Aorta (tissue), 5 donors: Measurements from ENCODE around the gene RUNX2. TPM values are rescaled to one million over a fixed set of nuclear protein-coding genes. Genes with fewer than 3 reads are reported as not detected.
"Not testable (repeated sequence)": the region's sequence is repeated elsewhere in the genome, so short reads cannot be mapped to it uniquely, and the experiment has no call there.

Experiments used
- ATAC-seq: fragments of 200-7000 bp; cut with Tn5 transposase; one replicate; pipeline ENCODE4 v1.9.1; 2022; ENCODE audit warnings: moderate library complexity; ENCODE audit not compliant: low FRiP score
- DNase-seq, 2 donors: peaks; one replicate each; pipeline ENCODE4 v3.0.0-alpha.2; 2020
- H3K27ac ChIP-seq, 2 donors: one replicate each; pipeline ENCODE4 v1.5.1; 2013; ENCODE audit warnings: low read length in 2 of 2, mild to moderate bottlenecking in 2 of 2, moderate library complexity in 2 of 2, control low read depth in 1 of 2, inconsistent platforms in 1 of 2, low read depth in 1 of 2
- H3K27me3 ChIP-seq, 2 donors: one replicate each; pipeline ENCODE4 v1.6.1; 2013; ENCODE audit warnings: control low read depth in 1 of 2, low read length in 1 of 2, mild to moderate bottlenecking in 1 of 2, moderate library complexity in 1 of 2; ENCODE audit not compliant: insufficient read depth in 2 of 2, control insufficient read depth in 1 of 2
- H3K36me3 ChIP-seq, 2 donors: one replicate each; pipeline ENCODE4 v1.6.1; 2013; ENCODE audit warnings: control low read depth in 1 of 2, low read length in 1 of 2, mild to moderate bottlenecking in 1 of 2; ENCODE audit not compliant: insufficient read depth in 2 of 2, control insufficient read depth in 1 of 2
- H3K4me1 ChIP-seq, 2 donors: one replicate each; pipeline ENCODE4 v1.6.1; 2013; ENCODE audit warnings: low read length in 2 of 2, control low read depth in 1 of 2, mild to moderate bottlenecking in 1 of 2, moderate library complexity in 1 of 2; ENCODE audit not compliant: insufficient read depth in 2 of 2, control insufficient read depth in 1 of 2
- H3K4me3 ChIP-seq, 2 donors: one replicate each; pipeline ENCODE4 v1.5.1; 2013; ENCODE audit warnings: low read length in 2 of 2, control low read depth in 1 of 2, mild to moderate bottlenecking in 1 of 2
- H3K9me3 ChIP-seq: one replicate; pipeline ENCODE4 v1.6.1; 2013; ENCODE audit warnings: mild to moderate bottlenecking, low read length; ENCODE audit not compliant: control insufficient read depth
- WGBS, 2 donors: extraction: QIAGEN DNeasy Blood & Tissue Kit; methylation state at CpG; one replicate each; pipeline ENCODE4 v1.1.7; 2013; 5-methylcytosine and 5-hydroxymethylcytosine counted together
- intact Hi-C, 2 donors: fragments of 100-400 bp; cut with DNase I; formaldehyde crosslinking; loops; one replicate each; pipeline versions ENCODE4 v1.14.2 to v1.15.0; 2022
- polyA plus RNA-seq, 2 donors: library from polyadenylated mRNA; stranded (reverse); fragments of 200-250 nt; gene quantifications; one replicate each; pipeline ENCODE4 v1.2.3, GENCODE V29; 2013
- total RNA-seq, 2 donors: library from RNA; stranded (reverse); fragmentation: NEBNext Ultra II Directional; extraction: Animal tissue kit (Norgen Biotek cat#: 25700); gene quantifications; one replicate each; pipeline ENCODE4 v1.2.1, GENCODE V29; 2021
- donor health status: healthy with polysubstance abuse.
- donor health status: Bipolar disorder and iron deficiency.
- donor health status: DM: no; HTN: no; CAD: no.
- donor health status: DM: no; HTN: no; CAD: no.
- donor health status: DM: yes; HTN: yes; CAD: no.

The RUNX2 gene
- total and polyA plus RNA-seq, 4 donors, result 1.0 to 5.4 (median 1.9) TPM

GRCh38 chr6:45664707-45665106, 336.6 kb downstream of the RUNX2 start:
- H3K36me3 ChIP-seq, result no peaks in the 10 kb centered on the region
- H3K27ac ChIP-seq, result no peak overlapping the region
- H3K4me3 ChIP-seq, result no peak overlapping the region
- intact Hi-C loops, result no loop called here
- 94 to 95% methylated on average over 6 of the region's 6 CpGs for WGBS, 2 donors
- no peaks in the 10 kb centered on the region for H3K9me3 ChIP-seq
- DNase-seq (no peak), ATAC-seq (no peak)
- H3K4me1 ChIP-seq, result no peaks in the 10 kb centered on the region
- no peaks in the 10 kb centered on the region for H3K27me3 ChIP-seq

- Histone ChIP-seq H3K36me3 (no peaks in the 10 kb centered on the region), H3K27ac (no peak overlapping the region), H3K9me3 (no peaks in the 10 kb centered on the region), H3K4me3 (no peak overlapping the region), H3K4me1 (no peaks in the 10 kb centered on the region), H3K27me3 (no peaks in the 10 kb centered on the region)
- intact Hi-C loops, result no loop called here
- WGBS, 2 donors, result 86 to 92% methylated on average over 7 of the region's 7 CpGs
- ATAC-seq (no peak), DNase-seq (no peak)
Observed at GRCh38 chr6:45665859-45666258, 337.7 kb downstream of the RUNX2 start.

- H3K27me3 ChIP-seq, result no peaks in the 10 kb centered on the region
- H3K9me3 ChIP-seq, result no peaks in the 10 kb centered on the region
- H3K4me3 ChIP-seq, result no peak overlapping the region
- intact Hi-C loops, result no loop called here
- 88 to 94% methylated on average over 3 of the region's 3 CpGs for WGBS, 2 donors
- no peaks in the 10 kb centered on the region for H3K4me1 ChIP-seq
- ATAC-seq (no peak), DNase-seq (no peak)
- no peak overlapping the region for H3K27ac ChIP-seq
- H3K36me3 ChIP-seq, result no peaks in the 10 kb centered on the region
Observed at GRCh38 chr6:45666846-45667245, 338.7 kb downstream of the RUNX2 start.

GRCh38 chr6:45667300-45667699, 339.2 kb downstream of the RUNX2 start:
- no peaks in the 10 kb centered on the region for H3K27me3 ChIP-seq
- no peaks in the 10 kb centered on the region for H3K9me3 ChIP-seq
- no peaks in the 10 kb centered on the region for H3K4me1 ChIP-seq
- no peaks in the 10 kb centered on the region for H3K36me3 ChIP-seq
- 43 to 63% methylated on average over 6 of the region's 6 CpGs for WGBS, 2 donors
- ATAC-seq (no peak), DNase-seq (no peak)
- intact Hi-C loops, result no loop called here
- H3K27ac ChIP-seq, result no peak overlapping the region
- no peak overlapping the region for H3K4me3 ChIP-seq

- Histone ChIP-seq H3K36me3 (no peaks in the 10 kb centered on the region), H3K27ac (no peak overlapping the region), H3K4me3 (no peak overlapping the region), H3K9me3 (no peaks in the 10 kb centered on the region), H3K27me3 (no peaks in the 10 kb centered on the region), H3K4me1 (no peaks in the 10 kb centered on the region)
- DNase-seq, result no peak
- no peak for ATAC-seq
- 95 to 96% methylated on average over 5 of the region's 5 CpGs for WGBS, 2 donors
- intact Hi-C loops, result no loop called here
Observed at GRCh38 chr6:45667766-45668165, 339.6 kb downstream of the RUNX2 start.

GRCh38 chr6:45668705-45669104, 340.6 kb downstream of the RUNX2 start:
- ATAC-seq (no peak), DNase-seq (no peak)
- no peak overlapping the region for H3K27ac ChIP-seq
- no peak overlapping the region for H3K4me3 ChIP-seq
- H3K4me1 ChIP-seq, result no peaks in the 10 kb centered on the region
- WGBS, 2 donors, result 92 to 93% methylated on average over 9 of the region's 9 CpGs
- H3K27me3 ChIP-seq, result no peaks in the 10 kb centered on the region
- H3K9me3 ChIP-seq, result no peaks in the 10 kb centered on the region
- no peaks in the 10 kb centered on the region for H3K36me3 ChIP-seq
- intact Hi-C loops, result no loop called here

GRCh38 chr6:45673167-45673566, 345.0 kb downstream of the RUNX2 start:
- DNase-seq, H3K36me3 ChIP-seq, H3K4me3 ChIP-seq, H3K9me3 ChIP-seq, H3K27me3 ChIP-seq, ATAC-seq, H3K27ac ChIP-seq, intact Hi-C loops, H3K4me1 ChIP-seq: not testable (repeated sequence)
- 96% methylated on average over 2 to 4 of the region's 6 CpGs for WGBS, 2 donors

- ATAC-seq, H3K27me3 ChIP-seq, H3K36me3 ChIP-seq, DNase-seq, H3K27ac ChIP-seq, H3K4me3 ChIP-seq, H3K9me3 ChIP-seq, intact Hi-C loops, H3K4me1 ChIP-seq: not testable (repeated sequence)
- 66 to 72% methylated on average over 12 to 14 of the region's 14 CpGs for WGBS, 2 donors
Observed at GRCh38 chr6:45675166-45675565, 347.0 kb downstream of the RUNX2 start.

GRCh38 chr6:45675634-45676033, 347.5 kb downstream of the RUNX2 start:
- ATAC-seq, result no peak
- H3K27me3 ChIP-seq, result no peaks in the 10 kb centered on the region
- no peak overlapping the region for H3K4me3 ChIP-seq
- no peaks in the 10 kb centered on the region for H3K4me1 ChIP-seq
- WGBS, 2 donors, result 90 to 92% methylated on average over 11 of the region's 11 CpGs
- no peaks in the 10 kb centered on the region for H3K36me3 ChIP-seq
- no peak for DNase-seq
- no peak overlapping the region for H3K27ac ChIP-seq
- intact Hi-C loops, result no loop called here
- H3K9me3 ChIP-seq, result peaks cover 7% of the 10 kb centered on the region
